Endothelial cell of umbilical vein (primary cell): ENCODE measurements around the gene LPP. TPM values are rescaled to one million over a fixed set of nuclear protein-coding genes. Genes with fewer than 3 reads are reported as not detected.

Experiments
- BruUV-seq: library from RNA; stranded (reverse); fragments of 400-500 nt; replicated peaks from 2 replicates; lab custom pipeline; 2021; lab: Mats Ljungman, UMichigan
- CTCF ChIA-PET: fragments of 300-600, 350-600 bp; sonication (Branson Sonifier 250); formaldehyde crosslinking; loops from one replicate; lab custom pipeline; 2021; ENCODE audit warnings: antibody characterized with exemption, inconsistent platforms; lab: Charles Lee
- POLR2A ChIA-PET: fragments of 300-600, 350-600 bp; sonication (Branson Sonifier 250); formaldehyde crosslinking; loops from one replicate; lab custom pipeline; 2021; ENCODE audit warnings: antibody characterized with exemption, inconsistent platforms; lab: Charles Lee
- DNase-seq: peaks from one replicate; pipeline ENCODE4 v3.0.0-alpha.2; 2011; ENCODE audit warnings: low read depth, low spot score
- FAIRE-seq: peaks from 2 replicates; lab custom pipeline; 2011; peaks lifted over from hg19 to GRCh38; lab: Jason Lieb, UNC
- H2AFZ ChIP-seq: 2 replicates; pipeline ENCODE4 v1.6.0; 2012; ENCODE audit warnings: low read depth, low read length, control low read depth, inconsistent platforms
- H3K27ac ChIP-seq: 2 replicates; pipeline ENCODE4 v1.5.1; 2011; ENCODE audit warnings: low read depth, mild to moderate bottlenecking, control low read depth, low read length, moderate library complexity; ENCODE audit not compliant: insufficient read depth
- H3K27me3 ChIP-seq, 2 experiments: 2 replicates each; pipeline versions ENCODE4 v1.6.0 to v1.6.1; 2011; ENCODE audit warnings: low read length in 2 of 2, mixed read lengths in 1 of 2; ENCODE audit not compliant: control insufficient read depth in 2 of 2, insufficient read depth in 2 of 2
- H3K36me3 ChIP-seq, 2 experiments: 2 replicates in 1 of 2; 3 replicates in 1 of 2; pipeline ENCODE4 v1.5.1; 2011; ENCODE audit warnings: low read length in 2 of 2, mild to moderate bottlenecking in 1 of 2, moderate library complexity in 1 of 2; ENCODE audit not compliant: control insufficient read depth in 2 of 2, insufficient read depth in 2 of 2; ENCODE audit errors: extremely low read depth in 1 of 2
- H3K4me1 ChIP-seq: 3 replicates; pipeline ENCODE4 v1.5.1; 2011; ENCODE audit warnings: mild to moderate bottlenecking, low read length; ENCODE audit not compliant: control insufficient read depth, insufficient read depth; ENCODE audit errors: extremely low read depth
- H3K4me2 ChIP-seq: 2 replicates; pipeline ENCODE4 v1.6.1; 2011; ENCODE audit warnings: low read length, control low read depth, mixed read lengths; ENCODE audit not compliant: insufficient read depth
- H3K4me3 ChIP-seq, 3 experiments: fragments of 200-600 bp in 1 of 3; sonication (generic), shearing (Covaris generic) in 1 of 3; replicated peaks in 1 of 3; 2 replicates each; pipeline ENCODE4 v1.5.1; 2011 to 2016; ENCODE audit warnings: control low read depth in 3 of 3, low read length in 3 of 3, mild to moderate bottlenecking in 2 of 3, inconsistent platforms in 1 of 3, low read depth in 1 of 3, moderate library complexity in 1 of 3; ENCODE audit not compliant: insufficient read depth in 1 of 3
- H3K79me2 ChIP-seq: 2 replicates; pipeline ENCODE4 v1.6.0; 2012; ENCODE audit warnings: low read length, inconsistent platforms; ENCODE audit not compliant: control insufficient read depth, insufficient read depth
- H3K9ac ChIP-seq: replicated peaks from 2 replicates; pipeline ENCODE3; 2011; ENCODE audit warnings: low read length, control low read depth; ENCODE audit not compliant: insufficient read depth; ENCODE audit errors: extremely low read depth
- H3K9me1 ChIP-seq: replicated peaks from 3 replicates; pipeline ENCODE4 v1.6.0; 2011; ENCODE audit warnings: mild to moderate bottlenecking, low read length; ENCODE audit not compliant: control insufficient read depth, insufficient read depth; ENCODE audit errors: extremely low read depth
- H3K9me3 ChIP-seq: replicated peaks from 2 replicates; pipeline ENCODE4 v1.5.1; 2012; ENCODE audit warnings: low read length, inconsistent platforms; ENCODE audit not compliant: control insufficient read depth, insufficient read depth
- H4K20me1 ChIP-seq: replicated peaks from 2 replicates; pipeline ENCODE3; 2011; ENCODE audit warnings: mild to moderate bottlenecking, low read length; ENCODE audit not compliant: control insufficient read depth, insufficient read depth; ENCODE audit errors: extremely low read depth
- EZH2 ChIP-seq: IDR thresholded peaks from 2 replicates; pipeline ENCODE4 v1.6.1; 2012; ENCODE audit warnings: borderline replicate concordance, low read depth, mild to moderate bottlenecking, moderate library complexity, low read length, inconsistent platforms; ENCODE audit not compliant: severe bottlenecking
- FOS ChIP-seq: IDR thresholded peaks from 2 replicates; pipeline ENCODE4 v1.6.1; 2011; ENCODE audit warnings: mild to moderate bottlenecking, low read length, moderate library complexity, borderline replicate concordance; ENCODE audit not compliant: insufficient read depth
- GATA2 ChIP-seq: IDR thresholded peaks from 2 replicates; pipeline ENCODE4 v1.7.0; 2011; ENCODE audit warnings: low read depth, mild to moderate bottlenecking, moderate library complexity, mixed read lengths, low read length; ENCODE audit not compliant: insufficient read length, insufficient read depth
- JUN ChIP-seq: IDR thresholded peaks from 2 replicates; pipeline ENCODE4 v1.6.1; 2011; ENCODE audit warnings: borderline replicate concordance, low read depth; ENCODE audit not compliant: insufficient read length, insufficient read depth
- MYC ChIP-seq: IDR thresholded peaks from one replicate; pipeline ENCODE4 v1.6.1; 2011; ENCODE audit warnings: mild to moderate bottlenecking, low read depth, low read length
- POLR2A ChIP-seq: IDR thresholded peaks from 2 replicates; pipeline ENCODE4 v1.6.1; 2012; ENCODE audit warnings: low read depth, mild to moderate bottlenecking, control low read depth, low read length
- POLR2AphosphoS5 ChIP-seq: IDR thresholded peaks from 2 replicates; pipeline ENCODE4 v1.6.1; 2012; ENCODE audit warnings: low read depth, mild to moderate bottlenecking, control low read depth, low read length, moderate library complexity; ENCODE audit not compliant: insufficient read depth
- dilution Hi-C: fragments of 300-500 bp; cut with MboI; formaldehyde crosslinking; loops from one replicate; pipeline ENCODE4 v1.15.0; 2019; ENCODE audit warnings: low sequenced_read_pairs; ENCODE audit not compliant: extremely low pct_ligation_motif_present
- intact Hi-C: fragments of 100-400 bp; cut with micrococcal nuclease; formaldehyde crosslinking; loops from one replicate; pipeline ENCODE4 v1.10.0; 2022
- polyA plus RNA-seq, 4 experiments: library from polyadenylated mRNA; depleted of rRNA in 3 of 4; stranded (reverse) in 3 of 4; unstranded in 1 of 4; fragments of >200 nt; gene quantifications; 2 replicates each; pipeline versions ENCODE4 v1.2.1 to v1.2.3, GENCODE V29; 2011 to 2012; ENCODE audit warnings: missing spikeins in 1 of 4
- total RNA-seq: library from RNA; stranded (reverse); gene quantifications from 2 replicates; pipeline ENCODE4 v1.2.3, GENCODE V29; 2021
- TF ChIP-seq, protein P1 (sequence below): IDR thresholded peaks from 2 replicates; pipeline ENCODE4 v1.6.1; 2011; ENCODE audit not compliant: insufficient read depth, insufficient read length
- TF ChIP-seq, protein P2 (sequence below), 2 donors: IDR thresholded peaks; 1 replicate in 1 of 2; 2 replicates in 1 of 2; pipeline ENCODE4 v1.5.1; 2011; ENCODE audit warnings: low read length in 2 of 2, mild to moderate bottlenecking in 2 of 2, moderate library complexity in 2 of 2, control low read depth in 1 of 2, inconsistent platforms in 1 of 2, low read depth in 1 of 2; ENCODE audit not compliant: insufficient read depth in 1 of 2; ENCODE audit errors: extremely low read depth in 1 of 2

The LPP gene
- total and polyA plus RNA-seq, 2 donors (not counting 3 experiments of a cell fraction or from before 2014, with no cell fraction given) = 16.9 to 153 TPM

DNA sequence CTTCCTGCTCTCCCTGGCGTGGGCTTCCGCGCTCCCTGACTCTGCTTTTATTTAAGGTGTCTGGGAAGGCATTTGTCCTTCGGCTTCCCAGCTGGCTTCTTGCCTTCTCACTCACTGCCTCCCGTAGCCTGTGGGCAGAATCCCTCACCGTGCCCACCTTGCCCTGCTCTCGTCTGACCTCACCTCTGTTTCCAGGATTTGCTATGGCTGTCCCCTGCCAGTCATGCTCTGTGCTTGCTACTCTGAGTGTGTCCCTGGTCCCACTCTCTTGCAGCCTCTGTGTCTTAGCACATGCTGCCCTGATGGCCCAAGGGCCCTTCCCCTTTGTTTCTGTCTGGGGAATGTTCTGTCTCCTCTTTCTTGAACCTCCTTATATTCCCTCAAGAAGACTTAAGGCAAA is 26.2 kb downstream of the LPP start:
- Histone ChIP-seq H4K20me1 (peaks cover 3% of the 10 kb centered on the region), H3K27ac (no peak overlapping the region), H3K36me3 (no peaks in the 10 kb centered on the region), H2AFZ (no peak overlapping the region), H3K9ac (no peak overlapping the region), H3K27me3 (no peaks in the 10 kb centered on the region), H3K79me2 (peaks cover 60% of the 10 kb centered on the region), H3K4me3 (no peak overlapping the region), H3K4me2 (no peak overlapping the region), H3K9me1 (no peaks in the 10 kb centered on the region), H3K4me1 (no peaks in the 10 kb centered on the region), H3K9me3 (no peaks in the 10 kb centered on the region)
- TF ChIP-seq, protein P1, sequence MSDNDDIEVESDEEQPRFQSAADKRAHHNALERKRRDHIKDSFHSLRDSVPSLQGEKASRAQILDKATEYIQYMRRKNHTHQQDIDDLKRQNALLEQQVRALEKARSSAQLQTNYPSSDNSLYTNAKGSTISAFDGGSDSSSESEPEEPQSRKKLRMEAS = no peak
- TF ChIP-seq GATA2 (no peak), POLR2AphosphoS5 (no peak), EZH2 (no peak), MYC (no peak), POLR2A (no peak), FOS (no peak), JUN (no peak)
- TF ChIP-seq, protein P2, sequence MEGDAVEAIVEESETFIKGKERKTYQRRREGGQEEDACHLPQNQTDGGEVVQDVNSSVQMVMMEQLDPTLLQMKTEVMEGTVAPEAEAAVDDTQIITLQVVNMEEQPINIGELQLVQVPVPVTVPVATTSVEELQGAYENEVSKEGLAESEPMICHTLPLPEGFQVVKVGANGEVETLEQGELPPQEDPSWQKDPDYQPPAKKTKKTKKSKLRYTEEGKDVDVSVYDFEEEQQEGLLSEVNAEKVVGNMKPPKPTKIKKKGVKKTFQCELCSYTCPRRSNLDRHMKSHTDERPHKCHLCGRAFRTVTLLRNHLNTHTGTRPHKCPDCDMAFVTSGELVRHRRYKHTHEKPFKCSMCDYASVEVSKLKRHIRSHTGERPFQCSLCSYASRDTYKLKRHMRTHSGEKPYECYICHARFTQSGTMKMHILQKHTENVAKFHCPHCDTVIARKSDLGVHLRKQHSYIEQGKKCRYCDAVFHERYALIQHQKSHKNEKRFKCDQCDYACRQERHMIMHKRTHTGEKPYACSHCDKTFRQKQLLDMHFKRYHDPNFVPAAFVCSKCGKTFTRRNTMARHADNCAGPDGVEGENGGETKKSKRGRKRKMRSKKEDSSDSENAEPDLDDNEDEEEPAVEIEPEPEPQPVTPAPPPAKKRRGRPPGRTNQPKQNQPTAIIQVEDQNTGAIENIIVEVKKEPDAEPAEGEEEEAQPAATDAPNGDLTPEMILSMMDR (IDR thresholded peaks at IDR 0.05; ENCODE audit: extremely low read depth in 1 of 2, insufficient read depth in 1 of 2, low read depth in 1 of 2, low read length in 2 of 2) = no peak
- FAIRE-seq = no peak
- no peak for DNase-seq
- no TSS peak for BruUV-seq
- ChIA-PET POLR2A (no interaction called here), CTCF (no interaction called here)
- dilution Hi-C loops (no loop called here), intact Hi-C loops (no loop called here)
